ENCODE measurements around the gene ZFP57.

GRCh38 chr6:29723262-29723665, 42.3 kb upstream of the ZFP57 start, which contains the start of gene HLA-F:
- TF ChIP-seq CTCF (IDR thresholded peaks at IDR 0.05) (no peak), POLR2A (IDR thresholded peaks at IDR 0.05) (peak; percentile 67), POLR2AphosphoS5 (IDR thresholded peaks at IDR 0.05) (peak; percentile 47 to 87 (median 47))
